ENCODE data around the gene TIMM23. TPM values are rescaled to one million over a fixed set of nuclear protein-coding genes. Genes with fewer than 3 reads are reported as not detected.
"Not testable (repeated sequence)": the region's sequence is repeated elsewhere in the genome, so short reads cannot be mapped to it uniquely, and the experiment has no call there.

Gene TIMM23
- total RNA-seq, 4 donors from 2014 or later = 24.5 to 62.2 (median 43.5) TPM

DNA sequence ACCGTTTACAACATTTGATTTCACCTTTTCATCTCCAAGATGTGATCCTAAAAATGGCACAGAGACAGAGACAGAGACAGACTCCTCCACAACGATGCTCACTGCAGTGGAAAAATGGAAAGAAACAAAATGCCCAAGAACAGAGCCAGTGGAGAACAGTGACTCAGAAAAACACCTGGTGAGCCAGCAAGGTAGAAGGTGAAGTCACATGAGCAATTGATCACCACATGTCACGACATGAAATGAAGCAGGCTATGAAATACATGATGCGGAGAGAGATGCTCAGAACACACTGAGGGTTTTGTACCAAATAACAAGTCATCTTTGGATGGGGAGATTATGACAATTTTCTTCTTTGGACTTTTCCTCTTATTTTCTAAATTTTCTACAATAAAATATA lies 70.2 kb downstream of the TIMM23 start:
- TF ChIP-seq, protein P1, sequence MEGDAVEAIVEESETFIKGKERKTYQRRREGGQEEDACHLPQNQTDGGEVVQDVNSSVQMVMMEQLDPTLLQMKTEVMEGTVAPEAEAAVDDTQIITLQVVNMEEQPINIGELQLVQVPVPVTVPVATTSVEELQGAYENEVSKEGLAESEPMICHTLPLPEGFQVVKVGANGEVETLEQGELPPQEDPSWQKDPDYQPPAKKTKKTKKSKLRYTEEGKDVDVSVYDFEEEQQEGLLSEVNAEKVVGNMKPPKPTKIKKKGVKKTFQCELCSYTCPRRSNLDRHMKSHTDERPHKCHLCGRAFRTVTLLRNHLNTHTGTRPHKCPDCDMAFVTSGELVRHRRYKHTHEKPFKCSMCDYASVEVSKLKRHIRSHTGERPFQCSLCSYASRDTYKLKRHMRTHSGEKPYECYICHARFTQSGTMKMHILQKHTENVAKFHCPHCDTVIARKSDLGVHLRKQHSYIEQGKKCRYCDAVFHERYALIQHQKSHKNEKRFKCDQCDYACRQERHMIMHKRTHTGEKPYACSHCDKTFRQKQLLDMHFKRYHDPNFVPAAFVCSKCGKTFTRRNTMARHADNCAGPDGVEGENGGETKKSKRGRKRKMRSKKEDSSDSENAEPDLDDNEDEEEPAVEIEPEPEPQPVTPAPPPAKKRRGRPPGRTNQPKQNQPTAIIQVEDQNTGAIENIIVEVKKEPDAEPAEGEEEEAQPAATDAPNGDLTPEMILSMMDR (IDR thresholded peaks at IDR 0.05) = no peak
- TF ChIP-seq POLR2A (IDR thresholded peaks at IDR 0.05) = no peak
- DNase-seq = no peak
- no peaks in the 10 kb centered on the region for H3K9me3 ChIP-seq
- no peaks in the 10 kb centered on the region for H3K36me3 ChIP-seq
- H3K4me1 ChIP-seq = no peaks in the 10 kb centered on the region
- no peaks in the 10 kb centered on the region for H3K27me3 ChIP-seq
- no peak overlapping the region for H3K4me3 ChIP-seq
- no peak overlapping the region for H3K27ac ChIP-seq

DNA sequence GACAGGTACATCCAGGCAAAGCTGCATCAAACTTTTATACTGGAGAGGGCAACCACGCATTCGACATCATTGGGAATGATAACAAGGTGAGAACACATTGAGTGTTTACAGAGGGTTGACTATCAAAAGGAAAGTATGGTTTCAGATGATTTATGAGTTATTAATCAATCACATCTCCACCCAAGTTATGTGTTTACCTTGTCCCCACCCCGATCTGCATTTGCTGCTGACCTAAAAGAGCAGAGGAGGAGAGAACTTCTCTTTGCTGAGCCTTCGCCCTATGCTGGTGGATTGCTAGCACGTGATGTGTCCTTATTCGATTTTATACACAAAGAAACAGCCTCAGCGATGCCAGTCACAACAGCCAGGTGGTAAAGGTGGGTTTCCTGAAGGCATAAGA lies 74.0 kb downstream of the TIMM23 start, which contains the start of gene MSMB:
TSS of gene MSMB (minus strand) at position 9 of the 400 bp plus-strand sequence. CDS start 32 bp downstream, outside the sequence.
- TF ChIP-seq, protein P1 (IDR thresholded peaks at IDR 0.05) = no peak
- no peak for TF ChIP-seq POLR2A (IDR thresholded peaks at IDR 0.05)
- H3K9me3 ChIP-seq = no peaks in the 10 kb centered on the region
- no peak within 1 kb of the TSS for H3K27ac ChIP-seq

DNA sequence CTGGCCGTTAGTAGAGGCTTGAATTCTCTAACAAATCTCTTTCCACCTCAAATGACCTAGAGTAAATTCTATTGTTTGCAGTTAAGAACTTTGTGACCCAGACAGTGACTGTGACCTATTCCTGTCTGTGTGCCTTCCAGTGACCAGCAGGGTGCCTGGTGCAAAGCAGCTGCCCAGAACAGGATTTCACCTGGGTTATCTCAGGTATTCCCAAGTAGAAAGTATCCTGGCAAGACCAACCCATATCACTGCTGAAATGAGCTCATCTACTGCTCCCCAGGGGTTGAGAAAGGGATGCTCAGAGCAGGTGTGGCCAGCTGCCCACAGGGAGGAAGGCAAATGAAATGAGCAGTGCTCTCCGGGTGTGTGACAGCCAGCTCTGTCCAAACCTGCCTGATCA lies 75.9 kb downstream of the TIMM23 start:
- Histone ChIP-seq H3K27me3 (no peaks in the 10 kb centered on the region), H3K36me3 (no peaks in the 10 kb centered on the region), H3K4me3 (no peak overlapping the region), H3K27ac (no peak overlapping the region), H3K9me3 (no peaks in the 10 kb centered on the region), H3K4me1 (no peaks in the 10 kb centered on the region)
- no peak for TF ChIP-seq POLR2A (IDR thresholded peaks at IDR 0.05)
- TF ChIP-seq, protein P1 (IDR thresholded peaks at IDR 0.05) = no peak
- no peak for DNase-seq

More for the DNA sequence above, 74.0 kb downstream of the TIMM23 start, which contains the start of gene MSMB:
- Histone ChIP-seq H3K36me3 (no peaks in the 10 kb centered on the region), H3K4me1 (no peaks in the 10 kb centered on the region), H3K4me3 (no peak within 1 kb of the TSS), H3K27me3 (no peaks in the 10 kb centered on the region)
- DNase-seq = no peak

- H3K36me3 ChIP-seq, DNase-seq, H3K9me3 ChIP-seq, H3K4me3 ChIP-seq, H3K27me3 ChIP-seq, H3K27ac ChIP-seq, H3K4me1 ChIP-seq: not testable (repeated sequence)
These were observed 77.2 kb downstream of the TIMM23 start for GRCh38 chr10:46049497-46049831.

GRCh38 chr10:46050941-46051623 lies 78.8 kb downstream of the TIMM23 start:
- H3K27me3 ChIP-seq = no peaks in the 10 kb centered on the region
- no peak for DNase-seq
- no peaks in the 10 kb centered on the region for H3K36me3 ChIP-seq
- H3K4me1 ChIP-seq = no peaks in the 10 kb centered on the region
- no peak for TF ChIP-seq POLR2A (IDR thresholded peaks at IDR 0.05)
- TF ChIP-seq, protein P1 (IDR thresholded peaks at IDR 0.05) = no peak
- H3K4me3 ChIP-seq = no peak overlapping the region
- no peak overlapping the region for H3K27ac ChIP-seq
- H3K9me3 ChIP-seq = no peaks in the 10 kb centered on the region

DNA sequence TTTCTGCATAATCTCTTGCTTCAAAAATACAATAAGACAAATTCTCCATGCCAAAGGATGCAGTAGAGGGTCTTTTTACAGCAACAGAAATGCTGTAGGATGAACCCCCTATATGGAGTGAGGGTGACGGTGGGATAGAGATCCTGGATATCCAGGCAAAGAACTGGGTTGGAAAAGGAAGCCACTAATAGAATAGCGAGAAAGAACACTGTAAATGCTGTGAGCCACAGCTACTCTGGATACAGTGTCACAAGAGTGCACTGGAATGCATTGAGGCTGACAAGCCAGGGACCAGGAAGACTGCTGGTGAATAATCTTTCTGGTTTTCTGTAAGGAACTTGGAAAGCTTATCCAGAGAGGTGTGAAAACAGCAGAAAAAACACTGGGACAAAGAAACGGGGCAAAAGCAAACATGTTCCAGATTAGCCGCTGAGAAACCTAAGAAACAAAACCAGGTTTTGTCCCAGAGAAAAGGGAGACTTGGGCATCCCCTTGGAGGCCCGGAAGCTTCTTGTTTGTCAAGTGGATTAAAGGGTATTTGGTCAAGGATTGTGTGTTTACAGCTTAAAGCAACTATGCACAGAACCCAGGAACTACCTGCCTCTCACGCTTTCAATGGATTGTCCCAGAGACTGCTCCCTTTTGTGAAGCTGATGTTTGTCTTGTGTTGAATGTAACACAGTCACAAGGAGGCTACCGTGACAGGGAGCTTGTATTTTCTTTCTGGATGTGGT lies 79.9 kb downstream of the TIMM23 start:
- TF ChIP-seq, protein P1 (IDR thresholded peaks at IDR 0.05) = no peak
- TF ChIP-seq POLR2A (IDR thresholded peaks at IDR 0.05) = no peak
- H3K27me3 ChIP-seq = no peaks in the 10 kb centered on the region

More for the DNA sequence above, 79.9 kb downstream of the TIMM23 start:
- no peaks in the 10 kb centered on the region for H3K9me3 ChIP-seq
- no peak overlapping the region for H3K4me3 ChIP-seq
- H3K4me1 ChIP-seq = no peaks in the 10 kb centered on the region
- no peak overlapping the region for H3K27ac ChIP-seq
- no peaks in the 10 kb centered on the region for H3K36me3 ChIP-seq
- no peak for DNase-seq

Measured in Peyer's patch (tissue), 4 donors.